Neutrophil (primary cell): ENCODE data around the gene SEMA6A.

ENCODE experiments used
- H3K27ac ChIP-seq: fragments of 200-600 bp; sonication (generic); 2 replicates; pipeline ENCODE4 v1.5.1; 2016; ENCODE audit warnings: mild to moderate bottlenecking, moderate library complexity
- H3K27me3 ChIP-seq: fragments of 200-600 bp; sonication (generic); 2 replicates; pipeline ENCODE4 v1.6.0; 2016; ENCODE audit warnings: mild to moderate bottlenecking
- H3K36me3 ChIP-seq: fragments of 200-600 bp; sonication (generic); 2 replicates; pipeline ENCODE4 v1.5.1; 2017
- H3K4me1 ChIP-seq, 2 experiments: fragments of 200-600 bp in 1 of 2; sonication (generic) in 1 of 2; 1 replicate in 1 of 2; 2 replicates in 1 of 2; pipeline versions ENCODE4 v1.5.1 to v1.6.1; 2013 to 2016; ENCODE audit warnings: low read depth in 1 of 2, low read length in 1 of 2, mild to moderate bottlenecking in 1 of 2, moderate library complexity in 1 of 2; ENCODE audit not compliant: control insufficient read depth in 1 of 2, insufficient read depth in 1 of 2
- H3K4me3 ChIP-seq, 2 experiments: fragments of 200-600 bp in 1 of 2; sonication (generic) in 1 of 2; 1 replicate in 1 of 2; 2 replicates in 1 of 2; pipeline ENCODE4 v1.5.1; 2013 to 2016; ENCODE audit warnings: low read depth in 1 of 2, low read length in 1 of 2, mild to moderate bottlenecking in 1 of 2, moderate library complexity in 1 of 2
- H3K9me3 ChIP-seq: fragments of 200-600 bp; sonication (generic); 2 replicates; pipeline ENCODE4 v1.5.1; 2016
- TF ChIP-seq, protein P1 (sequence below): fragments of 200-600 bp; sonication (generic); IDR thresholded peaks from 2 replicates; pipeline ENCODE4 v1.5.1; 2016; ENCODE audit warnings: antibody characterized with exemption

SEMA6A gene

DNA sequence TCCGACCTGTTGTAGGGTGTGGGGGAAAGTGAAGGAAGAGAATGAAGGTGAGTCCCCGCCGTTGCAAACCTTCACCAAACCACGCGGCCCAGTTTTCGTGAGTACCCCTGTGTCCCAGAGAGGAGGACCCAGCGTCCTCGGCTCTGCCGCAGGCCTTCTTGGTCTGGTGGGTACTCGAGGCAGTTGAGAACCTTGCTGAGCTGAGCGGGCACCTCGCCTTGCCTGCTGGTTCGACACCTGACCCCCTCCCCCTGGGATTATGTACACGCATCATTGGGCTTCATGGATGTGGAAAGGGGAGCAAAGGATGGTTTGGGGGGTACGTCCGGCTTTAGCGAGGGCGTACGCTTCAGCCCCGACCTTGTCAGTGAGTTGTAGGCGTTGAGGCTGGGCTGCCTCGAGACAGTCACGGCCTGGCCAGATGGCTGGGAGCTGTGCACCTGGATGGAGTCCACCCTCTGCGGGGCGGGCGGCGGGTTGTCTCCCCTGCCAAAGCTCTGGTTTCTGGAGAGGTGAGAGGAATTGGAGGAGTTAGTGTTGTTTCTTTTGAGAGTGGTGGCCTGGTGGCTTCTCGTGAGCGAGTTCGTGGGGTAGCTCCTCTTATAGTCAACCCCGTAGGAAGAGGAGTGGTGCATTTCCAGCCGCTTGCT, 128.1 kb downstream of the SEMA6A start:
- Histone ChIP-seq H3K27me3 (no peaks in the 10 kb centered on the region), H3K4me3 (no peak overlapping the region), H3K4me1 (no peaks in the 10 kb centered on the region), H3K36me3 (peaks cover 15% of the 10 kb centered on the region), H3K27ac (no peak overlapping the region), H3K9me3 (no peaks in the 10 kb centered on the region)
- TF ChIP-seq, protein P1, sequence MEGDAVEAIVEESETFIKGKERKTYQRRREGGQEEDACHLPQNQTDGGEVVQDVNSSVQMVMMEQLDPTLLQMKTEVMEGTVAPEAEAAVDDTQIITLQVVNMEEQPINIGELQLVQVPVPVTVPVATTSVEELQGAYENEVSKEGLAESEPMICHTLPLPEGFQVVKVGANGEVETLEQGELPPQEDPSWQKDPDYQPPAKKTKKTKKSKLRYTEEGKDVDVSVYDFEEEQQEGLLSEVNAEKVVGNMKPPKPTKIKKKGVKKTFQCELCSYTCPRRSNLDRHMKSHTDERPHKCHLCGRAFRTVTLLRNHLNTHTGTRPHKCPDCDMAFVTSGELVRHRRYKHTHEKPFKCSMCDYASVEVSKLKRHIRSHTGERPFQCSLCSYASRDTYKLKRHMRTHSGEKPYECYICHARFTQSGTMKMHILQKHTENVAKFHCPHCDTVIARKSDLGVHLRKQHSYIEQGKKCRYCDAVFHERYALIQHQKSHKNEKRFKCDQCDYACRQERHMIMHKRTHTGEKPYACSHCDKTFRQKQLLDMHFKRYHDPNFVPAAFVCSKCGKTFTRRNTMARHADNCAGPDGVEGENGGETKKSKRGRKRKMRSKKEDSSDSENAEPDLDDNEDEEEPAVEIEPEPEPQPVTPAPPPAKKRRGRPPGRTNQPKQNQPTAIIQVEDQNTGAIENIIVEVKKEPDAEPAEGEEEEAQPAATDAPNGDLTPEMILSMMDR = no peak

DNA sequence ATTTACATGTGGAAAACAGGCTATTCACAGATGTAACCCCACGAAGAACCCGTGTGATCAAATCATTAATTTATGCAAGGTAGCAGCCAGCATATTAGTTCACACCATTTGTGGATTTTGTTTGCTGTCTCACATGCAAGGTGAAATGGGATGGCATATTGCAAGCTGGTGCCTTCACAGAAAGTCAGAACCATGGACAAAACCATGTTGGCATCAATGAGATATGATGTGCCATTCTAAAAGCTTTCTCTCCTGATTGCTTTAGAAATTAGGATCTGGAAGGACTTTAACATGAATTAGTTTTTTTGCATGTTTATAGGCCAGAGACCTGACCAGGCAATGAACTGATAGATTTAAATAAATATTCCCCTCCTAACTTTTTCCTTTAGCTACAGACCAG, 129.3 kb downstream of the SEMA6A start:
- Histone ChIP-seq H3K9me3 (no peaks in the 10 kb centered on the region), H3K4me3 (no peak overlapping the region), H3K4me1 (no peaks in the 10 kb centered on the region), H3K36me3 (peaks cover 15% of the 10 kb centered on the region), H3K27me3 (no peaks in the 10 kb centered on the region), H3K27ac (no peak overlapping the region)
- TF ChIP-seq, protein P1 = no peak

DNA sequence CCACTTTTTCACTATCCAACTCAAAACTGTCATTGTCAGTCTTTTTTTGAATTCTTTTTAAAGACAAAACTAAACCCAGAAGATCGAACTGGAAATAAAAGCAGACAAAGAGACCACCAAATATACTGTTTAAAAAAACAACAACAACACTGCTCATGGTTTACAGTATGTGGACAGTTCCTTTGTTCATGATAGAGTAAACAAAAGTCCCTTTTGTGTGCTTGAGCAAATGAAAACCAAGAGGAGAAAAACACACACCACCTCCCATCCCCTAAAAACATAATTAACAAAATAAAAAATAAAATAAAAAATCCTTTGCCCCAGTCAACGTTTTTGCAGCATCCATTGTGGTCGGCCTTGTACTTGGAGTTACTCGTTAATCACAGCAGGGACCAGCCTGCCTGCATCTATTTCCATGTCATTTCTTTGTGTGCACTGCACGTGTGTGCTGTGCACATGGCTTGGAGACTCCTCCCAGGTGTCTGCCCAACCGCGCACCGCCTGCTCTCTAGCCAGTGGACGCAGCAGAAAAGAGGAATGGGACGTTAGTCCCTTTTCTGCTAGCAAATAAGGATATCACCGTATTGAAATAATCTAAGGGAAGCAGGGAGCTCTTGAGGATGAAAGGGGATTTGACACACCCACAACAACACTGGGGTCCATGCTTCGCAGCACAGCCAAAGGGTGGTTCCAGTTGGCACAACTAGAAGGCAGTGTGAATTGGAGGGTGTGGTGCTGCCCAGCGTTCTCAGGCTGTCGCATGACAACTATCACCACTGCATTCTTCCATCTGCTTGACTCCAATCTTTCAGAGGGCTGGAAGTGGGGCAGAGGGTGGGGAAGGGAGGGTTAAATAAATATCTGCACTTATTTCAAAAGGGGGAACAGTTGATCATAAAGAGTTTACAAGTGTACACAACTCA, 130.0 kb downstream of the SEMA6A start:
- H3K27me3 ChIP-seq = no peaks in the 10 kb centered on the region
- H3K27ac ChIP-seq = no peak overlapping the region
- H3K36me3 ChIP-seq = peaks cover 15% of the 10 kb centered on the region
- no peaks in the 10 kb centered on the region for H3K9me3 ChIP-seq
- H3K4me3 ChIP-seq = no peak overlapping the region
- H3K4me1 ChIP-seq = no peaks in the 10 kb centered on the region
- TF ChIP-seq, protein P1 = no peak

DNA sequence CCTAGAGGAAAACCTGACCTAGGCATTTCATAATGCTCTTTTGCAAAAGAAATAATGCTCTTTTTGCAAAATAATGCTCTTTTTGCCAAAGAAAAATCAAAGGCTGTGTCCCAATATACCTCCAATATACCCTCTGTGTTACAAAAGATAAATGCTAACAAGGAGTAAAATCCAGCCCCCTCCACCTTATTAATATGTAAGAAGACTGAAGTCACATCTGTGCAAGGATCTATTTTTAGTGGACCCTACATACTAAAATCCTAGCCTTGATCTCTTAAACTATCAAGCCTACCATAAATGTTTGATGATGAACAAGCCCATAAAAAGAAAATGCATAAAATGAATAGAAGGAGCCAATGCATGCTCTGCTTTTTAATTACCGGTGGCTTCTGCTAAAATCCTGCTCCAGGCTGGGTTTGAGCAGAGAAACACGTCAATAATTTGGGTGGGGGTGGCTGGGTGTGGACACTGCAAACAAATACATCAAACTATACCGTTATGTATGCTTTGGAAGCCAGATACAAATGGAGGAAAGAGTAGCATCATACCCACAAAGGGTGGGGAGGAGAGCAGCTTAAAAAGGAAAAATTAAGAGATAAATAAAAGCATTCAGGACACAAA, 131.6 kb downstream of the SEMA6A start:
- TF ChIP-seq, protein P1 = no peak
- Histone ChIP-seq H3K9me3 (no peaks in the 10 kb centered on the region), H3K27me3 (no peaks in the 10 kb centered on the region), H3K4me3 (no peak overlapping the region), H3K4me1 (peaks cover 4 to 5% of the 10 kb centered on the region in 2 experiments), H3K36me3 (peaks cover 15% of the 10 kb centered on the region), H3K27ac (no peak overlapping the region)

DNA sequence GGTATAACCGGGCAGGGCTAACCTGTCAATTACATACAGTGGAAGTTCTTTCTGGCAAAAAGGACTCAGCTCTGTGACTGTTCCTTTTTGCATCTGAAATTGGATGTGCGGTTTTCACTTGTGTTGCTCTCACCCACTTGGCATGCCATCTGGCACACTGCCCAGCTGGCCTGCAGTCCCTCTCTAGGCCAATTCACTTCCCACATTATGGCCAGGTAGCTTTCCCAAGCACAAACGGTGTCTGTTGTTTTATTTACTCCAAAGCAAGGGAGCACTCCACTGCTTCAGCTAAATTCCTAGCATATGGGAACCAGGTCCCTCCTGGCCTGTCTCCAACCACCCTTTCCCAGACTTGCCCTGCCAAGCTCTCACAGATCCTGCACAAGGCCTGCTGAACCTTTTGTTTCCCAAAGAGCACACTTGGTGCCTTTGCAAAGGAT, 132.5 kb downstream of the SEMA6A start:
- Histone ChIP-seq H3K36me3 (peaks cover 10% of the 10 kb centered on the region), H3K4me1 (peaks cover 4 to 5% of the 10 kb centered on the region in 2 experiments), H3K4me3 (no peak overlapping the region), H3K27me3 (no peaks in the 10 kb centered on the region), H3K9me3 (no peaks in the 10 kb centered on the region), H3K27ac (no peak overlapping the region)
- TF ChIP-seq, protein P1 = no peak
